Bronchial epithelial cell (primary cell): ENCODE measurements around the gene ZIC4. TPM values are rescaled to one million over a fixed set of nuclear protein-coding genes. Genes with fewer than 3 reads are reported as not detected.

ENCODE experiments used
- DNase-seq: peaks from one replicate; pipeline ENCODE4 v3.0.0-alpha.2; 2010; ENCODE audit warnings: low read depth
- FAIRE-seq: peaks from 2 replicates; lab custom pipeline; 2011; peaks lifted over from hg19 to GRCh38; lab: Jason Lieb, UNC
- H3K27me3 ChIP-seq: 2 replicates; pipeline ENCODE4 v1.5.1; 2011; ENCODE audit warnings: low read length; ENCODE audit not compliant: control insufficient read depth, insufficient read depth
- H3K36me3 ChIP-seq: 2 replicates; pipeline ENCODE4 v1.5.1; 2011; ENCODE audit warnings: low read length; ENCODE audit not compliant: control insufficient read depth, insufficient read depth
- H3K4me3 ChIP-seq: 2 replicates; pipeline ENCODE4 v1.5.1; 2011; ENCODE audit warnings: mild to moderate bottlenecking, low read depth, low read length, control low read depth
- CTCF ChIP-seq: IDR thresholded peaks from 2 replicates; pipeline ENCODE4 v1.5.1; 2011; ENCODE audit warnings: mild to moderate bottlenecking, moderate library complexity, low read length, control low read depth, inconsistent platforms; ENCODE audit not compliant: insufficient read depth, severe bottlenecking
- total RNA-seq: library from RNA; depleted of rRNA; stranded (reverse); fragments of >200 nt; gene quantifications from 2 replicates; pipeline ENCODE4 v1.2.1, GENCODE V29; 2014

Gene ZIC4
- total RNA-seq, 1 donor from 2014 or later = not detected

- DNase-seq = no peak
- no peak for TF ChIP-seq CTCF
- no peak overlapping the region for H3K4me3 ChIP-seq
- H3K36me3 ChIP-seq = no peaks in the 10 kb centered on the region
- FAIRE-seq = no peak
- peaks cover 51% of the 10 kb centered on the region for H3K27me3 ChIP-seq
These were observed 10.6 kb upstream of the ZIC4 start for GRCh38 chr3:147416931-147417330.

DNA sequence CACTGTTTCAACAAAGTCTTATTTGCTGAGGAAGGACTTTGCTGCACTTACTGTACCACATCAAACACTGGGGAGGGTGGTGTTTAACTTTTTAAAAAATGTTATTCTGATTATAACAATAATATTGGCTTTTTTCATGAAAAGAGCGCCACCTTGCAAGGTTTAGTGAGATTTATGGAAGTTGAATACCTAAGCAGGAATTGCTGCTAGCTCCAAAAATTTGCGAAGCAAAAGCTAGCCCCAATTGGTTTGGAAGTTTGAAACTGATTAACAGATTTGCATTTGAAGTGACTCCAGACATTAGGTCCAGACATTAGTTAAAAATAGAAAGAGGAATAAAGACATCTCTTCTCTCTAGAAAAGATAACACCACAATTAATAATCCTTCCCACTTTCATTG is 9.5 kb upstream of the ZIC4 start:
- TF ChIP-seq CTCF = no peak
- Histone ChIP-seq H3K27me3 (peaks cover 51% of the 10 kb centered on the region), H3K4me3 (no peak overlapping the region), H3K36me3 (no peaks in the 10 kb centered on the region)
- DNase-seq = no peak
- FAIRE-seq = no peak

GRCh38 chr3:147415286-147415685 is 8.9 kb upstream of the ZIC4 start:
- H3K36me3 ChIP-seq = no peaks in the 10 kb centered on the region
- no peak overlapping the region for H3K4me3 ChIP-seq
- DNase-seq (no peak), FAIRE-seq (no peak)
- no peak for TF ChIP-seq CTCF
- peaks cover 51% of the 10 kb centered on the region for H3K27me3 ChIP-seq

DNA sequence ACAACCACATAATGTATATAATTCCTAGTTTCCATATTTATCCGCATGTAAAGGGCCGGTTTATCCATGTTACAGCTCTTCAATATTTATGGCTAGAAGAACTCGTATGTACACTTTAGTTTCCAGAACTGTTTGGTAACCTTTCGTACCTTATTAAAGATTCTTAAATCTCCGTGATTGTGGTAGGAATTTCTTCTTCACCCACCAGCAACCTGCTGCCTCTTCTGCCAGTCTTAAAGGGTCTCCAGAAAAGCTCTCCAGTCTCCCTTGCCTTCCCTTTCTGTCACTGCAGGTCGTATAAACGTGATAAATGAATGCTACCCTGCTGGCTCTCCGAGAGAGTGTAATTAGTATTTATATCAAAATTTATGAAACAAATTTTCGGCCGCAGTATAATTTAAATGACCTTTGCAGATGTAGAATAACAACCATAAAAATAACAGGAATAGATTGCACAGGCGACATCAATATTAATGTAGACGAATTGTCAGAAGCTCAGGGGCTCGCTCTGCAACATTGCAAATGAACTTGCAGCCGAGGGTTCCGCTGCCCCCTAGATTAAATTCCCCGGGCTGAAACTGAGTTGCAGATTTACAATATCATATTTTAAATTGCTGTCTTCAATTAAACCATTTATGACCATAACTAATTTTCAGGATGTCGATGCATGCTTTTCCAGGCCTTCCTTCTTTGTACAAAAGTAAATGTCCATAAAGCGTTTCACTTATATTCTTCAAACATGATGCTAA is 8.2 kb upstream of the ZIC4 start:
- peaks cover 51% of the 10 kb centered on the region for H3K27me3 ChIP-seq
- no peak for TF ChIP-seq CTCF

DNA sequence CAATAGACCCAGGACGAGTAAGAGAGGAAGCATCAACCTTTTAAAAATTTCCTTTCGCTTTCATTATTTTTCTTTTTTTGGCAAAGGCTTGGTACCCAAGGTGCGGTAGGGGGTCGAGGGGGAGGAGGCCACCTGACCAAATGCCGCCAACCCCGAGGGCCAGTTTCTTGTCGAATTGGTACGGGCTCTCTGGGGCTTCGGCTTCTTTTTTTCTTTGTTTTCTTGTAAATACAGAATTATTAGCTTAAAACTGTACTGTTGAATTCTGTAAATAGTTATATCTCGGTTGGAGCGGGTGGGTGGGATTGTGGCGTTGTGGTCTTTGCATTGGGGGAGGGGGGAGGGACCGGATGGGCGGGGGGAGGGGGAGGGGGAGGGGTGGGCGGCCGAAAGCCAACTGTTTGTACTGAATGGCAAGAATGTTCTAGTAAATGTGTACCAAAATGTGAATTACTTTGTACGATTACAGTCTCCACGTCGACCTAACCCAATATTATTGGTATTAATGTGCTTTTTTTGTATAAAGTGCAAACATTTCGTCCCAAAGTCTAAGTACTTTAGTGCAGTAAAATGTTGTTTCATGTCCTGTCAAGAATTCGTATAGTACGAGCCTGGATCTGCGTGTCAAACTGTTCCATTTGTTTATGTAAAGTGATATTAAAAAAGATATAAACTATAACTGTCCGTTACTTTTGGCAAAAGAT is 7.5 kb upstream of the ZIC4 start:
- no peak for DNase-seq
- H3K36me3 ChIP-seq = no peaks in the 10 kb centered on the region
- FAIRE-seq = no peak
- no peak for TF ChIP-seq CTCF
- peaks cover 49% of the 10 kb centered on the region for H3K27me3 ChIP-seq
- H3K4me3 ChIP-seq = no peak overlapping the region

More for the DNA sequence above, 8.2 kb upstream of the ZIC4 start:
- DNase-seq (no peak), FAIRE-seq (no peak)
- Histone ChIP-seq H3K4me3 (no peak overlapping the region), H3K36me3 (no peaks in the 10 kb centered on the region)
